HG03521 (cell line): Measurements from ENCODE around the gene DIP2C.
"Not testable (repeated sequence)": the region's sequence is repeated elsewhere in the genome, so short reads cannot be mapped to it uniquely, and the experiment has no call there.

Source experiments
- ATAC-seq: cut with Tn5 transposase; IDR thresholded peaks from one replicate; pipeline ENCODE4 v1.9.1; 2021; ENCODE audit warnings: mild to moderate bottlenecking, moderate library complexity; ENCODE audit not compliant: unreplicated experiment

The DIP2C gene

DNA sequence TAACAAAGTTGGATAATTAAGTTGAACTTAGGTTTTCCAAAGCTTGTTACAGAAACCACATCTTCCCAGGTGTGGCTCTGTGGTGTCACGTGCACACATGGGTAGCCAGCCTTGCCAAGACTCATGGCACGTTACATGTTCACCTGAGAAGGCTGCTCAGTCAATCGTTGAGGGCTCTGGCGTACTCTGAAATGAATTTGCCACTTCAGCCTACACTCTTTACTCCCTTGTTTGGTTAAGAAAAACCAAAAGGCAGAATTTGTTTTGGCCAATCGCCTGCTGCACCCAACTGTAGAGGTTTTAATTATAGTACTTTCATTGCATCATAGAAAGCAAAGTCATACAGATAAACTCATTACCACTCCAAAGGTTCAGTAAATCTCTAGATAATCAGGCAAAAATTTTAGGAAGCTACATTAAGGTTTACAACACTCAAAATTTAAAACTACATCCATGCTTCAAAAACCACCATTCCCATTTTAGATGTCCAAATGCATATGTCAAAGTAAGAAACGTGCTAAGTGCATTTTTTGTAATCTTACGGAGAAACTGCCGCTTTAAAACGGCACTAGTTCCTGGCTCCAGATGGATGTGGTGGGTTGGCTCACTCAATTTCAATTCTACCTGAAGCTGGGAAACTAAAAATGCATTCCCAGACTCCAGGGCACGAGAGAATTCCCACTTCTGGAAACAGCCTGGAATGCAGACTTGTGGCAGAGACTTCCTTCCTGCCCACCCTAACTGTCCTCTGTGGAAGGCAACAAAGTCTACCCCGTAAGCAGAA, 88.4 kb downstream of the DIP2C start:
- ATAC-seq = no peak

DNA sequence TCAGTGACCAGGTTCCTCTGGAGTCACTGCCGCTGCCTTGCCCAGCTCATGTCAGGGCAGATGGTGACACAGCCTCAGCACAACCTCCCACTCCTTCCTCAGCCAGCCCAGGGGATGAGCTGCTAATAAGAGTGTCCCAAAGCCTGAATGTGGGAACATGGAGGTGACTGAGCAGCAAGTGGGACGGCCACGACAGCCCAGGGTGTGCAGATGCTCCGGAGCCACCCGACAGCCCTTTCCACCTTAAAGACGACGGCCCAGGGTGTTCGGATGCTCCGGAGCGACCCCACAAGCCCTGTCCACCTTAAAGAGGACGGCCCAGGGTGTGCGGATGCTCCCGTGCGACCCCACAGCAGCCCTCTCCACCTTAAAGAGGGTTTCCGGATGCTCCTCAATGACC, 89.2 kb downstream of the DIP2C start:
- no peak for ATAC-seq

DNA sequence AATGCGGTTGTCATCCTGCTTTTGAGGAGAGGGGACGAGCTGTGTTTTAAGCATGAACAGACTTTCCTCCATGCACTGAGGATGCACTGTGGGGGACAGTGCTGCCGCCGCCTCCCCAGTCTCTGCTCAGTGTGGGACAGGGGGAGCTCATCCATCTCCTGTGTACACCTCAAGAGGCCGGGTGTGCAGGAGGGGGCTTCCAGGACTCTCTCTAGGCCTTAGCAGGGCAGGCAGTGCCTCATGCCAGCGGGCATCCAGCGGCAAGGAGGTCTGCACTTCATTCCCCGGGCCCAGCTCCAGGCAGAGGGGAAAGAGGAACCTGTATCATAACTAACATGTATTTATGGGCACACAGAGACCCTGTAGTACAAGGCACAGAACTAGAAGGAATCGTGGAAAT, 89.7 kb downstream of the DIP2C start:
- no peak for ATAC-seq

DNA sequence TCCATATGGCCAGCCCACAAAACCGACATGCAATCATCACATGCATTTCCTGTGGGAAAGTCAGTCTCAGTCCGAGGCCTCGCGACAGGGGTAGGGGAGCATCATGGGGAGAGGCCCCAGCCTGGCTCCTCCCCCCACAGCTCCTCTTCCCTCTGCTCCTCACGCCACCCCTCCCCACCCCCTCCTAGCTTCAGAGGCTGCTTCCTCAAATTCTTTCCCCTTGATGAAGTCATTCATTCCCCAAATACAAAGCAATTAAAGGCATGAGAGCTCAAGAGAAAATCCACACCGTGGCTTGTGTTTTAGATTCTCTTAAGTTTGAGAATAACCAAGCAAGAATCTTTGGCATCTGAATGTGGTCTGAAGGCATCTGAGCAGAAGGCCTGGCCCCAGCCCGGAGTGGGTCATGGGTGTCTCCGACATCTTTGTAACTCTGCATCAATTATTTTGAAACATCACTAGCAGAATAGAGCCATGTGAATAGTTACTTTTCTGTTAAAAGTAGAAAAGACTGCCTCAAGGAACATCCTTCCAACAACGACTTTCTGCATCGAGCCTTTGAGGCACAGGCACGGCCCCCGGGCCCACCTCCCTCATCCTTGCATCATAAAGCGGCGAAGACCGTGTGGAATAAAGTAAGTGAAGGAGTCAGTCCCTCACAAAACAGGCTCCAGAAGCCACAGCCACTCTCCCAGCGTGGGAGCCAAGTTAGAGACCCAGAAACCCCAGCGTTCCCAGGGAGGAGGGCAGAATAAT, 90.9 kb downstream of the DIP2C start:
- no peak for ATAC-seq

DNA sequence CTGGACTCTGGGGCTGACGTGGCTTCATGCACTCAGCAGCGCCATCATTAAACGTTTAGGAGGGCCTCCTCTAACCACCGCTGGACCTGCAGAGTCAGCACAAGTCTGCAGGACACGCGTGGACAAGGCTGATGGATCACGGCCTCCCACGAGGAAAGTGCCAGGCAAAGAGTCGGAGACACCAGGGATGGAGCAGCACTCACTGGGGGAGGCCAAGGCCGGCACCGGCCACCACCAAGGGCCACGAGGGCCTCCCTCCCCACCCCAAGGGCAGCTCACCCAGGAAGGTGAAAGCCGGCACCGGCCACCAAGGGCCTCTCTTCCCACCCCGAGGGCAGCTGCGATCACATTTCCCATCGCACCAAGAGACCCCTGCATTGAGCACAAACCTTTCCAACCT, 91.5 kb downstream of the DIP2C start:
- ATAC-seq = no peak

DNA sequence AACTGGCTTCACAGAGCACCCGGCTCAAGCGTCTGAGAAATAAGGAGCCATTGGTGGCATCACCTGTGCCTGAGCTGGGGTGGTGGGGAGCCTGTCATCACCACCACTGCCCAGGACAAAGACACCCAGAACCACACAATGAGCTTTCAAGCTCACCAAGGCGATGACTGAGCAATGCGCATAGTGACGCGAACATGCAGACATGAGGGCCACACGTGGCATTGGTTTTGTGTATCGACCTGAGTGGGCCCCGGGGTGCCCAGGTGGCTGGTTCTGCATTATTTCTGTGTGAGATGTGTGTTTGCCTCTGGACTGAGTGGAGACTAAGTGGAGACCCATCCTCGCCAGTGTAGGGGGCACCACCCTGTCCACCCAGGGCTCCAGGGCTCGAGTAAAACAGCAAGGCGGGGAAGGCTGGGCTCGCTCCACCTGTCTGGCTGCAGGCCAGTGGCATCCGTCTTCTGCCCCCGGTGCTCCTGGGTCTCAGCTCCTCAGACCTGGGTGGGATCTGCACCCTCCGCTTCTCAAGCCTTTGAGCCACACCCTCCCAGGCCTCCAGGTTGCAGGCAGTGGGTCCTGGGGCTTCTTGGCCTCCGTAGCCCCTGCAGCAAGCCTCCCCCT, 92.6 kb downstream of the DIP2C start:
- no peak for ATAC-seq

DNA sequence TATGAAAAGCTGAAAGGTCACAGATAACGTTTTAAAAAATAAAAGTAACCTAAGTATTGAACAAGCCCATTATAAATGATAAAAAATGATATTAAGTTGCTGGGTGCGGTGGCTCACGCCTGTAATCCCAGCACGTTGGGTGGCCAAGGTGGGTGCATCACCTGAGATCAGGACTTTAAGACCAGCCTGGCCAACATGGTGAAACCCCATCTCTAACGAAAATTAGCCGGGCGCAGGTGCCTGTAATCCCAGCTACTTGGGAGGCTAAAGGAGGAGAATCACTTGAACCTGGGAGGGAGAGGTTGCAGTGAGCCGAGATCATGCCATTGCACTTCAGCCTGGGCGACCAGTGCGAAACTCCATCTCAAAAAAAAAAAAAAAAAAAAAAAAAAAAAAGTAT, 93.3 kb downstream of the DIP2C start:
- ATAC-seq = not testable (repeated sequence)

DNA sequence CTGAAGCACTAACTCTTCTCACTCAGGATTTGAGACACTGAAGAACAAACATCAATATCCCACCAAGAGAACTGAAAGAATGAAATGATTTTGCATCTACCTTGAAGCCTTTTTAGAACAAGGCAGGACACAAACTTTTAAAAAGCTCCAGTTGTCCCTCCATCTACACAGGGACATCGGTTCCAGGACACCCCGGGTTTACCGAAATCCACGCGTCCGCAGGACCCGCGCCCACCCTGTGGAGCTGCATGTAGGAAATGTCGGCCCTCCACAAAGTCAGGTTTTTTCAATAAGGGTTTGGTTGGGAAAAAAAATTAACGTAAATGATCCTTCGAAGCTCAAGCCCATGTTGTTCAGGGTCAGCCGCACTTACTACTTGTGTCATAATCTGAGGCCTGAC, 94.0 kb downstream of the DIP2C start:
- ATAC-seq = no peak

DNA sequence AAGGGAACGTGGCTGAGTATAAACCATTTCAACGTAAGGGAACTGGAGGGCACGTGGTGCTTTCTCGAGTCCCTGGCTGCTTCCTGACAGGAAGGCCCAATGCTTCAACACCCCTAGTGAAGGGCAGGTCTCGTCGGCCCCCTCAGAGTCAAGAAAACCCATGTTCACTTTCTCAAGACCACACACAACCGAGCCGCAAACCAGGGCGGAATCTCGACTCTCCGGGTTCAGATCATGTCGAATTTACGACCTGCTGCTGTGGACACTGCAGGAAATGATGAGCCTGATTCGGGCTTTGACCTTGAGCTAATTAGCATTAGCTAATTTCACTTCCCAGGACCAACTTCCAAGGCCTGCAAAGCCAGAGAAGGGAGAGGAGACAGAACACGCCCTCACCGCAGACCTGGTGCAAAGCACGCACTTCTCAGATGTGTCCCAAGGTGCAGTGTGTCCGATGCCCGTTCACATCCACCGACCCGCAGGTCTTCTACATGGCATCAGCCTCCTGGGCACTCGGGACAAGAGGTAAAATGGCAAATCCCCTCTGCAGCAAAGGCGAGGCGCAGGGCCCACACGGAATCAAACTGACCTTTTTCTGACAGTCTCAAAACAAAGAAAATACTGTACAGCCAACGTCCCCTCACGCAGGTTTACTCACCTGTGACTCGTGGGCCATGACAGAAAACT, 94.7 kb downstream of the DIP2C start:
- ATAC-seq = no peak

DNA sequence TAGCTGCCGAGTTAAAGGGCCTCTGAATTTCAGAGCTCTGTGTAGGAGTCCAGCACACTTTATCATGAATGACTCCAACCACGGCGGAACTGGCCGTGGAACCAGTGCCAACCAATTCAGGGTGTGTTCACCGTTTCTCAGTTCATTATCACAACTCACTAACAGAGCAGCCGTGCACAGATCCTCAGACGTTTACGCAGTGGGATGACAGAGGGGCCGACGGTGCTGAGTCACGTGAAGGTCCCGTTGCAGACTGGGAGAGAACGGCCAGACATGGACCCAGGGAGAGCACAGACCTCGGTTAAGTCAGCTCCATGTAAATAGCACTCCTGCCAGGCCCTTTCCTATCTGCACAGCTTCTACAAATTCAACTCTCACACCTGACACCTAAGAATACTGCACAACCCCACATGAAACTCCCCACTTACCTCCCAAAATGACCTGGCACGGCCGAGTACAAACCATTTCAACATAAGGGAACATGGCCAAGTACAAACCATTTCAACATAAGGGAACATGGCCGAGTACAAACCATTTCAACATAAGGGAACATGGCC, 95.5 kb downstream of the DIP2C start:
- no peak for ATAC-seq

DNA sequence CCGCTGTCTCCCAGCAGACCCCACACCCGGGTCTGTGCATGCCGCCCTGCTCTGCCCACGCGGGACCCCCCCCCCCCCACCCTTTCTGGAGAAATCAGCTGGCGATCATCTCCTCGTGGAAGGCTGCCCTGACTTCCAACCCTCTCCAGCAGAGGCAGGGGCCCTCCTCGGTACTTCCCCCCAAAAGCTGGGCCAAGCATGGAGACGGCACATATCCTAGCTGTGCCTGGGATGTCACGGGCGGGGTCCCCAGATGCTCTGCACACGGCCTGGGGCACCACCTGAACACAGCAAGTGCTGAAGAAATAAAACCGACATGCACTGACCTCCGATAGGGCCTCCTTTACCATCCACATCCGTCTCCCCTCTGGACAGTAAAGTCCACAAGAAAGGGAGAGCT, 96.0 kb downstream of the DIP2C start:
- ATAC-seq = no peak

DNA sequence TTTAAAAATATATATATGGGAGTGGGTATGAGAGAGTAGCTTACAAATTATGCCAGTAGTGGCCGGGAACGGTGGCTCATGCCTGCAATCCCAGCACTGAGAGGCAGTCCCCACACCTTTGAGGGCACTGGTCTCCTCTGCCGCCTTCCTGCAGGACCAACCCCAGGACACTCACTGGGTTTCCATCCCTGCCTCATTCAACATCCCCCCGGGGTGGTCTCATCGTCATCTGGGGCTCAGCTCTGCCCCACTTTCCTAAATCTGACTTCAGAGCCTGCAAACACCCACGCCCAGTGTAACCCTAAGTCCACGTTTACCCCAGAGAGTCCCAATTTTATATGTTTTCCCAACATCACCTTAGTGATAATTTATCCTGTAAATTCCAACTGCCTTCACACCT, 96.5 kb downstream of the DIP2C start:
- ATAC-seq = no peak

DNA sequence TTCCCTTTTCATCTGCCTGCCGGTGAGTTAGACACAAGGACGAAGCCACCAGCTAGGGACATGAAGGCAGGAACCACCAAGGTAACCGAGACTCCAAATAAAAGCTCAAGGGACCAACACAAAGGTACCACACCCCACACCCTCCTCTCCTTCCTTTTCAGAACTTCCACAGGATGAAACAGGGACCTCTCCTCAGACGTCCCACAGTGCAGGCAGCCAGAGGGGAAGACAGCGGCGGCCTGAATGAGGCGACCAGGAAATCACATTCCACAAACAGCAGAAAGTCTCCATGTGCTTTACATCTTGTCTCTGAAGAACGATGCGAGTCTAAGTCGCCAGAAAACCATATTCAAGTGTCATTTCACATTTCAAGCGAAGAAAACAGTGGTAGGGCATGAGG, 97.8 kb downstream of the DIP2C start:
- no peak for ATAC-seq

DNA sequence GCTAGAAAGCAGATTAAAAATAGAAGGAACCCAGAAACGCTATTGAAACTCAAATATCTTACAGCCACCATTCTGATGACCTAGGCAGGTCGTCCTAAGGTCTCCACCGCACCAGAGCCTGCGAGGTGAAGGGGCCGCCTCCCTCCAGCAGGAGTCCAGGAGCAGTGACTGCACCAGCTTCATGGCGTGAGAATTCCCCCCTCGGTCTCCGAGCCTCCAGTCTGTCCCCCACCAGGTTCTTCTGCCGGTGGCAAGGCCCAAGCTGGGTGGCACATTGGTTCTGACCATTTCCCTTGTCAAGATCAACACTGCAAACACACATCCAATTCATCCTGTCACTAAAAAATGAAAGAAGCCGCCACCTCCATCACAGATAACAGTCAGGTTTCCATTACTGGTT, 98.7 kb downstream of the DIP2C start:
- ATAC-seq = no peak

DNA sequence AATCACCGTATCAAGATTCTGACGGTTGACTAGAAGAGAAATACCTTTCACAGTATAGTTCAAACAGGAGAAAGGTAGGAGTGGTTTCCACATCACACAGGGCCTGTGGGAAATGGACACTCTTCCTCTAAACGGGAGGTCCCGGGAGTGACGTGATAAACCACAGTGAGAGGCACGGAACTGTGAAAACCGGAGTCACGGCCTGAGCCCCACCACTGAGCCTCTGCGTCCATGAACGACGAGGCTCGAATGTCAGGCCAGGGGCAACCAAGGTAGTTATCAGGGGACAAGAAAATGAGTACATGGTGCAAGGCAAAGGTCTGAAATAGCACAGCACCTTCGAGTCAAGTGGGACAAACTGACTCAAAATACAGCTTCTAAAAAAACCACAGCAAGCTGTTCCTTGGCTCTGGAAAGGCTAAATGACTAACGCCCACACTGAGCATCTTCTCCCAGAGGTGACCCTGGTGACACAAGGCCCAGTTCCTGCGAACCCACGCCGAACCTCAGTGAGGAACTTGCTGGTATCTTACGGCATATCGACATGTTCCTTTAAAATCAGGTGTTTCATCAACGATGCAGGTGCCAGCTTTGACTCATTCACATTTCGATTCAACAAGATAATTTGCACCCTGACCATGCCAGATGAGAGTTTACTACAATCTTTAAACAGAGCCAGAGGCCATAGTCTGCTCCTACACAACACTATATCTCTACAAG, 99.3 kb downstream of the DIP2C start:
- ATAC-seq = no peak

DNA sequence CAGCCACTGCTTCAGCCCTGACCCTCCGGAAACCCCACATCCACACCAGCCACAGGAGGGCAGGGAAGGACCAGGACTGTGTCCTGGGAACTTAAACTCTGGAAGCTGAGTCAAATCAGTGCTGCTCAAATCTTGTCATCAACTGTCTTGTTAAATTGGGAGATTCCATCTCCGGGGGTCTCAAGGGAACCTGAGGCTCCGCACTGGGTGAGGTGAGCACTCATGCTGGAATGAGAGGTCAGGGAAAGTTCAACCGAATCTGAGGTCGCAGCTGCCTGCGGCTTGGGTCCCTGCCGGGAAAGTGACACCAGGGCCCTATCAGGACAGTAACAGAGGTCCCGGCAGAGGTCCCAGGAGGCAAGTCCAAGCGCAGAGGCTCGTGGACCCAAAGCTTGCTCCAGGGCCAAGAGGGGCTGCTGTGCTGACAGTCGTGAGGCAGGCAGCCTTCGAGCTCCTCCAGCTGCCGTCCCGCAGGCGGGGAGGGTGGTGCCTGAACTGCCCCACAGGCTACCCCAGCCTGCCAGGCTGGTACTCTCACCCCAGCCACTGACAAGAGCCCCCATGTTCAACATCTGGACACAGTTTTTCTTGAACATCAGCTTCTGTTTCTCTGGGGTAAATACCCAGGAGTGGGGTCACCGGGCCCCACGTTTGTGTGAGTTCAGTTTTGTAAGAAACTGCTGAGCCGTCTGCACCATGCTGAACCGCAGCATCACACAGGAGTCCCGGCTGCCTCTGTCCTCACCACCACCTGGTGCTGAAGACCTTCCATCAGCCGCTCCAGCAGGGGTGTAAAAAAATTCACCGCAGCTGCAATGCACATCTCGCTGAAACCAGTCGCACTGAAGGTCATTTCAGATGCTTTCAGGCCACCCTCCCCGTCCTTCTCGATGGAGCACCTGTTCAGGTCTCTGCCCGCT, 101.0 kb downstream of the DIP2C start:
- ATAC-seq = no peak

DNA sequence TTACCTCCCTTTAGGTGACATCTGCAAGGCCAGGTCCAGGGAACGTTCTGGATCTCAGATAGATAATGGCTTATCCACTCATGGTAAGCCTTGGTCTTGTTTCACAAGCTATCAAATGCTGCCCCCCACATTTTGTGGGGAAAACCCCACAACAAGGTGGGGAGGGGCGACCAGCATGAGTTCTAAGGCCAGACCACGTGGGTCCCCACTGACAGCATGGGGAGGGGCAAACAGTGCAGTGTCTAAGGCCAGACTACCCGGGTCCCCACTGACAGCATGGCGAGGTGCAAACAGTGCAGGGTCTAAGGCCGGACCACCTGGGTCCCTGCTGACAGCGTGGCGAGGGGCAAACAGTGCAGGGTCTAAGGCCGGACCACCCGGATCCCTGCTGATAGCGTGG, 102.8 kb downstream of the DIP2C start:
- ATAC-seq = no peak

DNA sequence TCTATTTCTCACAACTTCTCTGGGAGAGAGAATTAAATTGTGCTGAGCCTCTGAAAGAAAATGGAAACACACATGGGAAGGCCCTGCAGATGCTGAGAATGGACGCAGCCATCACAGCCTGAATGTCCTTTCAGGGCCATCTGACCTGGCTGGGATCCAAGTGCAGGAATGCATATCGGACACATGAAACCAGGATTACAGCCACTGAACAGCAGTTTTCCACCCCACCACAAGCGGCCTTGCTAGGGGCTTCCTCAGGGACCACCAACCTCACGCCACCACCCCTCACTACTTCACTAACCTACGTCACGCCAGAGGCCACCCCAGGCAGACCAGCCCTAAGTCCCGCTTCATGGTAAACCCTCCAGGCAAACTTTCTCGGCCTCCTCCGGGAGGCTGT, 103.3 kb downstream of the DIP2C start:
- no peak for ATAC-seq

DNA sequence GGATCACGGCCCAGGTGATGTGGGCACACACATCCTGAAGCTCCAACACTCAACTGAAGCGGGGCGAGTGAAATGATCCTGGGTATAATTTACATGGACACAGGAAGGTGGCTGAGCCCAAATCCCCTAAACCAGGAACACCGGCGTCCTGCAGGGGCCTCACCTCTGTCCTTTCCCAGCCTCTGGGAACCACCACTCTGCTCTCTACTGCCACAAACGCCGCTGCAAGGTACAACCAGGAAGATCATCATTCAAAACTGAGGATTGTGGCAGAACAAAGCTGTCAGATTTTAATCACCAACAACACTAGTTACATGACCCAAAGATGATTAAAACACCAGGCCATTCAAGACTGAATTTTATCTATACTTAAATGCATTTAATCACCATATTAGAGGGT, 104.0 kb downstream of the DIP2C start:
- no peak for ATAC-seq
